Stomach (tissue), 9 donors: ENCODE data around the gene GET4. TPM values are rescaled to one million over a fixed set of nuclear protein-coding genes. Genes with fewer than 3 reads are reported as not detected.
"Not testable (repeated sequence)": the region's sequence is repeated elsewhere in the genome, so short reads cannot be mapped to it uniquely, and the experiment has no call there.

Source experiments
- DNase-seq, 2 donors: peaks; one replicate each; pipeline versions ENCODE4 v3.0.0 to v3.0.0-alpha.2; 2013 to 2019
- H3K27ac ChIP-seq, 5 donors: fragments of 200-600 bp in 4 of 5; sonication (generic) in 4 of 5; one replicate each; pipeline ENCODE4 v1.5.1; 2013 to 2019; ENCODE audit warnings: mild to moderate bottlenecking in 1 of 5, moderate library complexity in 1 of 5
- H3K27me3 ChIP-seq, 3 donors: fragments of 200-600 bp; sonication (generic); one replicate each; pipeline ENCODE4 v1.5.1; 2017 to 2019; ENCODE audit warnings: mixed run types in 1 of 3
- H3K36me3 ChIP-seq, 4 donors: fragments of 200-600 bp; sonication (generic); 1 replicate in 3 of 4; 2 replicates in 1 of 4; pipeline ENCODE4 v1.5.1; 2016 to 2019
- H3K4me1 ChIP-seq, 4 donors: fragments of 200-600 bp; sonication (generic); one replicate each; pipeline ENCODE4 v1.5.1; 2016 to 2019
- H3K4me3 ChIP-seq, 4 donors: fragments of 200-600 bp; sonication (generic) in 3 of 4; one replicate each; pipeline ENCODE4 v1.5.1; 2016 to 2019; ENCODE audit warnings: mild to moderate bottlenecking in 1 of 4
- H3K9me3 ChIP-seq, 4 donors: fragments of 200-600 bp; sonication (generic); one replicate each; pipeline ENCODE4 v1.5.1; 2016 to 2019
- CTCF ChIP-seq, 7 experiments: fragments of 450-650 bp in 4 of 7; fragments of 200-600 bp in 3 of 7; sonication (generic) in 3 of 7; IDR thresholded peaks; one replicate each; pipeline ENCODE4 v1.5.1; 2016 to 2019; ENCODE audit warnings: antibody characterized with exemption in 7 of 7, control low read depth in 2 of 7, mild to moderate bottlenecking in 1 of 7
- EP300 ChIP-seq: sonication (generic); formaldehyde crosslinking; IDR thresholded peaks from one replicate; pipeline ENCODE4 v1.6.1; 2017; ENCODE audit warnings: antibody characterized with exemption
- POLR2A ChIP-seq, 4 donors: fragments of 450-650 bp; IDR thresholded peaks; one replicate each; pipeline ENCODE4 v1.6.1; 2016; ENCODE audit warnings: antibody characterized with exemption in 4 of 4, control low read depth in 2 of 4, mild to moderate bottlenecking in 1 of 4, moderate library complexity in 1 of 4
- POLR2AphosphoS5 ChIP-seq, 3 donors: sonication (generic); formaldehyde crosslinking; IDR thresholded peaks; one replicate each; pipeline ENCODE4 v1.6.1; 2016; ENCODE audit warnings: antibody characterized with exemption in 3 of 3
- WGBS, 5 donors: extraction: QIAGEN DNeasy Blood & Tissue Kit in 3 of 5; methylation state at CpG; one replicate each; pipeline versions ENCODE4 v1.1.5 to v1.1.7; 2013 to 2018; 5-methylcytosine and 5-hydroxymethylcytosine counted together
- intact Hi-C: fragments of 100-400 bp; cut with DNase I; formaldehyde crosslinking; loops from one replicate; pipeline ENCODE4 v1.15.1; 2023; ENCODE audit warnings: low total_unique reads
- polyA plus RNA-seq, 3 donors: library from polyadenylated mRNA; stranded (reverse); fragments of 200-250 nt; gene quantifications; one replicate each; pipeline ENCODE4 v1.2.3, GENCODE V29; 2013
- total RNA-seq, 5 donors: library from RNA; depleted of rRNA; stranded (reverse); fragments of >200 nt; gene quantifications; one replicate each; pipeline versions ENCODE4 v1.1.0 to v1.2.3, GENCODE V29; 2014 to 2016
- donor health status: healthy with polysubstance abuse.
- donor health status: Bipolar disorder and iron deficiency.
- donor health status: healthy.

GET4 gene
- total and polyA plus RNA-seq, 8 donors = 22.4 to 140 (median 46.6) TPM

- WGBS, 5 donors = 93 to 100% (median 95%) methylated on average over 11 of the region's 11 CpGs
- Histone ChIP-seq H3K9me3 (no peaks in the 10 kb centered on the region), H3K4me1 (peaks cover 0 to 23% (median 15%) of the 10 kb centered on the region in 4 donors), H3K36me3 (peaks cover 43 to 78% (median 69%) of the 10 kb centered on the region in 4 donors), H3K4me3 (no peak overlapping the region), H3K27ac (peak overlapping the region in 1 of 5 donors; percentile 38), H3K27me3 (no peaks in the 10 kb centered on the region)
- intact Hi-C loops = no loop called here
- TF ChIP-seq POLR2AphosphoS5 (IDR thresholded peaks at IDR 0.05) (no peak), POLR2A (IDR thresholded peaks at IDR 0.05) (no peak), CTCF (IDR thresholded peaks at IDR 0.05) (no peak), EP300 (no peak)
- no peak for DNase-seq
Measured at GRCh38 chr7:845731-846130, 30.6 kb upstream of the GET4 start.

- WGBS, 5 donors = 91 to 97% (median 96%) methylated on average over 23 to 29 of the region's 37 CpGs
- H3K9me3 ChIP-seq, H3K4me3 ChIP-seq, DNase-seq, H3K27me3 ChIP-seq, intact Hi-C loops: not testable (repeated sequence)
- peak overlapping the region in 1 of 5 donors; percentile 38 for H3K27ac ChIP-seq
- H3K4me1 ChIP-seq = peaks cover 0 to 13% (median 8%) of the 10 kb centered on the region in 4 donors
- peaks cover 42 to 88% (median 74%) of the 10 kb centered on the region in 4 donors for H3K36me3 ChIP-seq
Measured at GRCh38 chr7:846958-847650, 29.2 kb upstream of the GET4 start.

DNA sequence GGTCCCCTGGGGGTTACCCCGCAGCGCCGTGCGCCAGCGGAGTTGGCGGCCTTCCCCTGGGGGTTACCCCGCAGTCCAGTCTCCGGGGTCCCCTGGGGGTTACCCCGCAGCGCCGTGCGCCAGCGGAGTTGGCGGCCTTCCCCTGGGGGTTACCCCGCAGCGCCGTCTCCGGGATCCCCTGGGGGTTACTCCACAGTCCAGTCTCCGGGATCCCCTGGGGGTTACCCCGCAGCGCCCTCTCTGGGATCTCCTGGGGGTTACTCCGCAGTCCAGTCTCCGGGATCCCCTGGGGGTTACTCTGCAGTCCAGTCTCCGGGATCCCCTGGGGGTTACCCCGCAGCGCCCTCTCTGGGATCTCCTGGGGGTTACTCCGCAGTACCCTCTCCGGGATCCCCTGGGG is 28.6 kb upstream of the GET4 start:
- H3K4me1 ChIP-seq, H3K27me3 ChIP-seq, intact Hi-C loops, DNase-seq, H3K4me3 ChIP-seq, H3K9me3 ChIP-seq, H3K27ac ChIP-seq: not testable (repeated sequence)
- H3K36me3 ChIP-seq = peaks cover 42 to 88% (median 74%) of the 10 kb centered on the region in 4 donors
- 91 to 98% (median 97%) methylated on average over 6 to 21 of the region's 28 CpGs for WGBS, 5 donors

DNA sequence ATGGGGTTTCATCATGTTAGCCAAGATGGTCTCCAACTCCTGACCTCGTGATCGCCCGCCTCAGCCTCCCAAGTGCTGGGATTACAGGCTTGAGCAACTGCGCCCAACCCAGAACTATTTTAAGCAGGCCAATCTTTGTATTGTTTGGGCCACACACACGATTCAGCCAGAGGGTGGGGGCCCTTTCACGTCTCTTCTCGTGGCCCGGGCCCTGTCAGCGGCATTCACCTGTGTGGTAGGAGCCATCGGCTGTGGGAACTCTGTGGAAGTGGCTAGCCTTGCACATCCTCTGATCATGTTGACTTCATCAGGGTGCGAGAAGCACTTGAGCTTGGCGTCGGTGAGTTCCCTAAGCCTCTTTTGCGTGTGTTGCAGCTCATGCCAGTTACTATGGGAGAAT is 27.2 kb upstream of the GET4 start:
- no peak for DNase-seq
- no peak overlapping the region for H3K27ac ChIP-seq
- intact Hi-C loops = no loop called here
- H3K9me3 ChIP-seq = no peaks in the 10 kb centered on the region
- 92 to 96% (median 94%) methylated on average over 14 of the region's 14 CpGs for WGBS, 5 donors
- H3K4me1 ChIP-seq = peaks cover 0 to 5% (median 0%) of the 10 kb centered on the region in 4 donors
- H3K36me3 ChIP-seq = peaks cover 43 to 88% (median 74%) of the 10 kb centered on the region in 4 donors
- H3K27me3 ChIP-seq = no peaks in the 10 kb centered on the region
- TF ChIP-seq CTCF (IDR thresholded peaks at IDR 0.05) = no peak
- no peak for TF ChIP-seq POLR2AphosphoS5 (IDR thresholded peaks at IDR 0.05)
- TF ChIP-seq POLR2A (IDR thresholded peaks at IDR 0.05) = no peak
- TF ChIP-seq EP300 = no peak
- no peak overlapping the region for H3K4me3 ChIP-seq

GRCh38 chr7:849781-850180 is 26.6 kb upstream of the GET4 start:
- DNase-seq = no peak
- Histone ChIP-seq H3K36me3 (peaks cover 43 to 88% (median 74%) of the 10 kb centered on the region in 4 donors), H3K27me3 (no peaks in the 10 kb centered on the region), H3K4me3 (no peak overlapping the region), H3K27ac (no peak overlapping the region), H3K9me3 (no peaks in the 10 kb centered on the region), H3K4me1 (peaks cover 0 to 5% (median 0%) of the 10 kb centered on the region in 4 donors)
- intact Hi-C loops = no loop called here
- 84 to 95% (median 93%) methylated on average over 17 to 19 of the region's 19 CpGs for WGBS, 5 donors
- TF ChIP-seq POLR2A (IDR thresholded peaks at IDR 0.05) (no peak), EP300 (no peak)

- peaks cover 52 to 90% (median 81%) of the 10 kb centered on the region in 4 donors for H3K36me3 ChIP-seq
- TF ChIP-seq EP300 (no peak), POLR2AphosphoS5 (IDR thresholded peaks at IDR 0.05) (no peak), POLR2A (IDR thresholded peaks at IDR 0.05) (no peak), CTCF (IDR thresholded peaks at IDR 0.05) (no peak)
- no peak overlapping the region for H3K27ac ChIP-seq
- 91 to 95% (median 92%) methylated on average over 14 of the region's 14 CpGs for WGBS, 5 donors
- intact Hi-C loops = no loop called here
- H3K4me1 ChIP-seq = no peaks in the 10 kb centered on the region
- no peak overlapping the region for H3K4me3 ChIP-seq
- no peaks in the 10 kb centered on the region for H3K27me3 ChIP-seq
- no peaks in the 10 kb centered on the region for H3K9me3 ChIP-seq
- DNase-seq = no peak
Measured at GRCh38 chr7:851204-851603, 25.1 kb upstream of the GET4 start.
